ENCODE data around the gene PLEKHO1.

PLEKHO1 gene

GRCh38 chr1:150186789-150187559, 37.3 kb downstream of the PLEKHO1 start:
- ChIA-PET CTCF (interaction anchor here (0.6 to 3.0 kb wide), 44 partner anchors 9 to 342 kb away, joined by 3 to 29 read pairs (median 4); partner anchors contain the start of gene VPS45), POLR2A (interaction anchor here (0.6 to 2.1 kb wide), 3 partner anchors 119 to 834 kb away, joined by 3 to 15 read pairs (median 3); partner anchors contain the start of gene VPS45)
- Histone ChIP-seq H3K4me1 (ENCODE audit: control insufficient read depth, insufficient read depth, low read length) (peaks cover 3% of the 10 kb centered on the region; the same call in 1 of the 2 replicates), H3K36me3 (ENCODE audit: control insufficient read depth in 2 of 2, insufficient read depth in 1 of 2, low read length in 2 of 2) (no peaks in the 10 kb centered on the region), H3K4me3 (ENCODE audit: low read depth, low read length) (no peak overlapping the region), H3K9me3 (ENCODE audit: control insufficient read depth, insufficient read depth, low read depth, low read length) (no peaks in the 10 kb centered on the region), H3K27ac (ENCODE audit: extremely low read depth, low read depth, low read length) (no peak overlapping the region)
- TF ChIP-seq PRDM1 (tag by site-specific recombination; IDR thresholded peaks at IDR 0.05) (0 out of 2 replicates have a peak, but pooled peaks have one; percentile 34), ZNF654 (tag by site-specific recombination; IDR thresholded peaks at IDR 0.05; ENCODE audit: low read depth) (peak; percentile 85), ZNF629 (tag by site-specific recombination; IDR thresholded peaks at IDR 0.05) (0 out of 2 replicates have a peak, but pooled peaks have one; percentile 17), ZNF561 (tag by site-specific recombination; IDR thresholded peaks at IDR 0.05; ENCODE audit: borderline replicate concordance) (0 out of 2 replicates have a peak, but pooled peaks have one; percentile 22), ZBTB6 (tag by site-specific recombination; IDR thresholded peaks at IDR 0.05) (peak; percentile 57; the same call in 1 of the 2 replicates), SP7 (tag by site-specific recombination; IDR thresholded peaks at IDR 0.05) (no peak), ZNF148 (tag by site-specific recombination; IDR thresholded peaks at IDR 0.05; ENCODE audit: borderline replicate concordance) (no peak), PATZ1 (tag by site-specific recombination; IDR thresholded peaks at IDR 0.05) (peak; percentile 56; the same call in 1 of the 2 replicates), ZNF157 (tag by site-specific recombination; IDR thresholded peaks at IDR 0.05) (no peak), KLF9 (tag by site-specific recombination; IDR thresholded peaks at IDR 0.05; ENCODE audit: low read depth) (0 out of 2 replicates have a peak, but pooled peaks have one; percentile 12), ZBTB44 (tag by site-specific recombination; IDR thresholded peaks at IDR 0.05) (0 out of 2 replicates have a peak, but pooled peaks have one; percentile 29), CTCF (tag by site-specific recombination; IDR thresholded peaks at IDR 0.05) (peak; percentile 27; the same call in 1 of the 2 replicates), GLIS1 (tag by site-specific recombination; IDR thresholded peaks at IDR 0.05) (peak; percentile 60), ZNF121 (tag by site-specific recombination; IDR thresholded peaks at IDR 0.05) (peak; percentile 96)

Measured in HEK293 (cell line).